Measurements from ENCODE around the gene ATG4B. TPM values are rescaled to one million over a fixed set of nuclear protein-coding genes. Genes with fewer than 3 reads are reported as not detected.
"Not testable (repeated sequence)": the region's sequence is repeated elsewhere in the genome, so short reads cannot be mapped to it uniquely, and the experiment has no call there.

ATG4B gene
- total RNA-seq (2014; rRNA removed; shearing (Covaris generic)) = 67.6 and 69.7 TPM in 2 replicates
- polyA plus RNA-seq (2015; cell fraction: cytosol; rRNA removed) = 46.3 and 50.0 TPM in 2 replicates
- polyA plus RNA-seq (2015; cell fraction: nucleus; rRNA removed) = 108 and 124 TPM in 2 replicates

GRCh38 chr2:241637018-241637794, at the start of gene ATG4B, which contains the start of gene THAP4:
ATG4B (plus strand) TSS chr2:241637693; CDS start chr2:241637715, 22 bp downstream.
THAP4 (minus strand) TSS chr2:241637158; CDS start chr2:241637017, 141 bp downstream.
- peak; percentile 82 for DNase-seq (ENCODE audit: low read depth)

- not testable (repeated sequence) for DNase-seq (ENCODE audit: low read depth)
Observed at GRCh38 chr2:241589863-241590262, 47.6 kb upstream of the ATG4B start.

- DNase-seq (ENCODE audit: low read depth) = not testable (repeated sequence)
Observed at GRCh38 chr2:241590496-241591455, 46.7 kb upstream of the ATG4B start.

GRCh38 chr2:241592126-241592845, 45.2 kb upstream of the ATG4B start:
- no peak for DNase-seq (ENCODE audit: low read depth)

- DNase-seq (ENCODE audit: low read depth) = no peak
Observed at GRCh38 chr2:241593271-241593670, 44.2 kb upstream of the ATG4B start.

- no peak for DNase-seq (ENCODE audit: low read depth)
Observed at GRCh38 chr2:241595600-241596140, 41.8 kb upstream of the ATG4B start.

GRCh38 chr2:241597561-241597960, 39.9 kb upstream of the ATG4B start:
- no peak for DNase-seq (ENCODE audit: low read depth)

GRCh38 chr2:241598061-241598460, 39.4 kb upstream of the ATG4B start:
- no peak for DNase-seq (ENCODE audit: low read depth)

GRCh38 chr2:241598487-241598886, 39.0 kb upstream of the ATG4B start:
- DNase-seq (ENCODE audit: low read depth) = no peak

- DNase-seq (ENCODE audit: low read depth) = no peak
Observed at GRCh38 chr2:241599615-241600014, 37.9 kb upstream of the ATG4B start.

GRCh38 chr2:241601841-241602240, 35.7 kb upstream of the ATG4B start:
- no peak for DNase-seq (ENCODE audit: low read depth)

GRCh38 chr2:241602720-241603119, 34.8 kb upstream of the ATG4B start:
- DNase-seq (ENCODE audit: low read depth) = no peak

- DNase-seq (ENCODE audit: low read depth) = no peak
Observed at GRCh38 chr2:241603686-241604085, 33.8 kb upstream of the ATG4B start.

GRCh38 chr2:241606186-241606585, 31.3 kb upstream of the ATG4B start:
- DNase-seq (ENCODE audit: low read depth) = no peak

GRCh38 chr2:241607162-241607885, 30.2 kb upstream of the ATG4B start:
- no peak for DNase-seq (ENCODE audit: low read depth)

- no peak for DNase-seq (ENCODE audit: low read depth)
Observed at GRCh38 chr2:241608881-241609280, 28.6 kb upstream of the ATG4B start.

- DNase-seq (ENCODE audit: low read depth) = peak; percentile 91
Observed at GRCh38 chr2:241609859-241610793, 27.4 kb upstream of the ATG4B start.

- DNase-seq (ENCODE audit: low read depth) = no peak
Observed at GRCh38 chr2:241611062-241611461, 26.4 kb upstream of the ATG4B start.
